NCI-H82 treated with DMSO at 0.1 percent for 48 hours (cell line): Measurements from ENCODE around the gene SMARCB1.

Experiments
- DNase-seq: peaks from one replicate; lab custom pipeline; 2025; ENCODE audit not compliant: unreplicated experiment; lab: John Stamatoyannopoulos, UW

The SMARCB1 gene

DNA sequence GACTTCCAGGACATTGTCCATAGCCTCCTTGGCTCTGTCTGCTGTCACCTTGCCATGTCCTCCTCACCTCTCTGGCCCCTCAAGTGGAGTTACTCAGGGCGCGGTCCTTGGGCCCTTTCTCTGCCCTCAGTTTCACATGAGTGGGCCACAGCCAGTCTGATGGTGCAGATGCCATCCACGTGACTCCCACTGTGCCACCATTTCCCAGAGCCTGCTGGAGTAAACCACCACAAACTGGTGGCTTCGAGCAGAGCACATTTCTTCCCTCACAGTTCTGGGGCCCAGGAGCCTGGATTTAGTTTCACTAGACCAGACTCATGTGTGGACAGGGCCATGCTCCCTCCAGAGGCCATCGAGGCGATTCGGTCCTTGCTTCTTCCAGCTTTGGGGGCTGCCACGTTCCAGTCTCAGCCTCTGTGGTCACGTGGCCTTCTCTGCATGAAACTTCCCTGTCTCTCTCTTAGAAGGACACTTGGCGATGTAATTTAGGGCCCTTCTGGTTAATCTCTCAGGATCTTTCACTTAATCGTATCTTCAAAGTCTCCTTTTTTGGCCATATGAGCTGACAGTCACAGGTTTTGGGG is 14.6 kb downstream of the SMARCB1 start:
- DNase-seq = no peak

DNA sequence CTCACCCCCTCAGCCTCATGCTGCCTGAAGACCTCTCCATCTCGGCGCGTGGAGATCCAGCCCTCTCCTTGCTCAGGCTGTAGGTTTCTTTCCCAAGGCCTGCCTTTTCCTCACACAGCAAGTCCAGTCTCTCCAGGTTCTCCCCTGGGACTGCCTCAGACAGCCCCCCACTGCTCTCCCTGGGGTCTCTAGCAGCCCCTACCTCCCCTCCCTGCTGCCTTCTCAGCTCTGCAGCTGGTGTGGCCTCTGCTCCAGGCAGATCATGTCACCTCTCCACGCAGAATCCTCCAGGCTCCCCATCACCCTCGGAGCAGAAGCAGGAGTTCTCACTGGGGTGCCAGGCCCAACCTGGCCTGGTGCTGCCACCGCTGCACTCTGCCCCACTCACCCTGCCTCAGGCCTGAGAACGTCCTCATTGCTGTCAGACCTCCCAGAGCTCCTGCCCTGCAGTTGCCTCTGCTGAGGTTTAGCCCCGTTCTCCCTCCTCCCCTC is 15.2 kb downstream of the SMARCB1 start:
- no peak for DNase-seq

DNA sequence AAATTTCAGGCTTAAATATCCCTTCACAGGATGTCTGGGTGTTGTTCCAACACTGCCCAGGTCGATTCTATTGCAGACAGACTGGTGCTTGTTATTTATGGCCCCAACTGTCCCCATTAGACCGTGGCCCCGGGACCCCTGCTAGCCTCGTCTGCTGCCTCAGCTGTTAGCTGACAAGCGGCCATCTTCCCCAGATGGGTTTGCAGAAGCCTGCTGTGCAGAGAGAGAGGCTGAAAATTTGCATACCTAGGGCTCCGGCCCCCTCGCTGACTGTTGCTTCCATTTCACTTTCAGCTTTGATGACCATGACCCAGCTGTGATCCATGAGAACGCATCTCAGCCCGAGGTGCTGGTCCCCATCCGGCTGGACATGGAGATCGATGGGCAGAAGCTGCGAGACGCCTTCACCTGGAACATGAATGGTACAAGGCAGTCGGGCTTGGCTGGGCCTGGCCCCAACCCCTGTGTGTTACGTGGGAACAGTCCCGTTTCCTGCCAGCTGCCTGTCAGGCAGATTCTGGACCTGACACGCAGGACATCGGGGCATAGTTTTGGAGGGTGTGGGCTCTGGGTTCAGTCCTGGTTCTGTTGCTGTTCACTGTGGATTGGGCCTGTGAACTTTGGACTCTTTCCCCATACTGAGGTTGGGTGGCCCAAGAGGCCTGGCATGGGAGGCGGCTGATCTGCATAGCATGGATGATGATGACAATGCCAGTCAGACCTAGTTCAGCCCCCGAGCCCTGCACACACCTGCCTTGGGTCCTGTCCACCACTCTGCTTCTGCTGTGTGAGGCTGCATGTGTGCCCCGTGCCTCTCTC is 16.4 kb downstream of the SMARCB1 start:
- no peak for DNase-seq

DNA sequence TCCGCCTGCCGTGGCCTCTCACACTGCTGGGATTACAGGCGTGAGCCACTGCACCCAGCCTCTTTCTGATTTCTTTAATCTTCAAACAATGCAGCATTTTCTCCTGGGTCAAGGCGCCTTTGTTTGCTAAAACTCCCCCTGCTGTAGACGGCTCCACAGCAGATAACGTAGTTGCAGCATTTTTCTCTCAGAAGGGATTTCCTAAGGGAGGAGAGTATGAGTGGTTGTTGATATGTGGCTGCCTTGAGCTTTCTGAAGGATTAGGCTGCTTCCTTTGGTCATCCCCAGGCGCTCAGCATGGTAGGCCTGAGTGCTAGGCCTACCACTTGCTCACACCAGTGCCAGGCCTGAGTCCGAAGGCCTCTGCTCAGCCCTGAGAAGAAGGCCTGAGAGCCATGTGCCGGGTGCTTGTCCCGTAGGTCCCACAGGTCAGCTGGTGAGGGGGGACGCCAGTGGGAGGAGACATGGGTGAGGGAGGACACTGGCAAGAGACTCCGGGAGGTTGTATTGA is 18.1 kb downstream of the SMARCB1 start:
- no peak for DNase-seq

DNA sequence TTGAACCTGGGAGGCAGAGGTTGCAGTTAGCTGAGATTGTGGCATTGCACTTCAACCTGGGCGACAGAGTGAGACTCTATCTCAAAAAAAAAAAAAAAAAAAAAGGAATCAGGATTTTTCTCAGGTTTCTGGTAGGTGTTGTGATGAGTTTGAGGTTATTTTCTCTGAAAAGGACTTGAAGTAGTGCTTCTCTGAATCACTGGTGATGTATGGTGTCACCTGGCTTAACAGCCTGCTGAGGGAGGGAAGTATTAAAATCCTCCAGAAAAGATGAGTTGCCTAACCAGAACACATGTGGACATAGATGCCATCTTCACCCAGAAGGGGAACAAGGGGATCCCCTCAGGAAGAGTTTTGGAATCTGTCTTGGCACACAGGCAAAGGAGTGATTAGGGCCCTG is 20.1 kb downstream of the SMARCB1 start:
- no peak for DNase-seq

DNA sequence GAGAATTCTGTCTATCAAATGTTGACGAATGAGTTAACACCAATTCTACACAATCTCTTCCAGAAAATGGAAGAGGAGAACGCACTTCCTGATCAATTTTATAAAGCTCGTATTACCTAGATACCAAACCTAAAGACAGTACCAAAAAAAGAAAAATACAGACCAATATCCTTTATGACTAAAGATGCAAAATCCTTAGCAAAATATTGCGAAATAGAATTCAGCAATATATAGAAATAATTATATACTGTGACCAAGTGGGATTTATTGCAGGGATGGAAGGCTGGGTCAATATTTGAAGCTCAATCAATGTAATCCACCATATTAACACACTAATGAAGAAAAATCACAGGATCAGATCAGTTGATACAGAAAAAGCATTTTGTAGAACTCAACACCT is 25.6 kb downstream of the SMARCB1 start:
- DNase-seq = no peak

DNA sequence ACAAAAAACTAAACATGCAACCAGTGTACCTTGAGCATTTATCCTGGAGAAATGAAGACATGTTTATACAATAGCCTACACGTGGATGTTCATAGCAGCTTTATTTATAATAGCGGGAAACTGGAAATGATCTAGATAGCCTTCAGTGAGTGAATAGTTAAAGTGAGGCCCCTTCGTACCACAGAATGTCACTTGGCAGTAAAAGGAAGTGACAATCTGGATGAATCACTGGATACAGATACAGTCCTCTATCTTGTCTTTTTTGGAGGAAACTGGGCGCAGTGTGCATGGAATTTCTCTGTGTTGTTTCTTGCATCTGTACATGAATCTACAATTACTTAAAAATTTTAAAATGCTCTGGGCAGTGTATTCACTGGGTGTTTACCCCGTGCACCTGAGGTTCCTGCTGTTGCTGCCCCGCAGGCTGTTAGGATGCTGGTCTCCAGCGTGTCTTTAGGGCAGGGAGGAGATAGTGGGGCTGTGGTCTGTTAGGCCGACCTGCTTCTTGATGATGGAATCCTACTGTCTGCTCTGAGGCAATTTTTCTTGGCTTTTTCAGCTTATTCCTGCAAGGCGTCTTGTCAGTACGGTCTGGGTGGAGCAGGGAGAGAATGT is 28.9 kb downstream of the SMARCB1 start:
- no peak for DNase-seq

DNA sequence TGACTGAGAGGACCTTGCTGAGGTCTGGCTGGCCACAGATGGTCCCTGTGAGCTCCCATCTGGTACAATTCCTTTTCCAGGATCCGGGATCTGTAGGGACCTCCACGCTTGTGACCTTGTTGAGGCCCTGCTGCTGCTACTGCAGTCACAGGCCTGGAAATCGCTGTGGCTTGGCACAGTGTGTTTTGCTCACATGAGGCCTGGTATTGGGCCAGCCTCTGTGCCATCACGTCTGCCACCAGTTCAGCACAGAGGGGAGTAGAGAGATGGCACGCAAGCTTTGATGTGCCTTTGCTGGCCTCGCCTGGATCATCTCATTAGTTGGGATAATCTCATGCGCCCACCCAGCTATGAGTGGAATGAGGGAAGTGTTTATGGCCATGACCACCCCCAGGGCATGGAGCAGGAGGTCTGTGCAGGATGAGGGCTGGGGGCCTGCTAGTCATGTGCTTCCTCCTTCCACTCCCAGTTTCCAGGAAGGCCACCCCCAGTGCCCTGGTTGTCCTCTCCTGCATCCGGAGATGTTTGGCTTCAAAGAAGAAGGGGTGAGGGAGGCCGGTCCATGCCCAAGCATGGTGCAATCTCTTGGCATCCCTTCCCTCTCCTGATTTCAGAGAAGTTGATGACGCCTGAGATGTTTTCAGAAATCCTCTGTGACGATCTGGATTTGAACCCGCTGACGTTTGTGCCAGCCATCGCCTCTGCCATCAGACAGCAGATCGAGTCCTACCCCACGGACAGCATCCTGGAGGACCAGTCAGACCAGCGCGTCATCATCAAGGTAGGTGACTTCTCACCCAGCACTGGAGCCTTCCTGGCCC is 29.6 kb downstream of the SMARCB1 start:
- DNase-seq = peak; percentile 15

DNA sequence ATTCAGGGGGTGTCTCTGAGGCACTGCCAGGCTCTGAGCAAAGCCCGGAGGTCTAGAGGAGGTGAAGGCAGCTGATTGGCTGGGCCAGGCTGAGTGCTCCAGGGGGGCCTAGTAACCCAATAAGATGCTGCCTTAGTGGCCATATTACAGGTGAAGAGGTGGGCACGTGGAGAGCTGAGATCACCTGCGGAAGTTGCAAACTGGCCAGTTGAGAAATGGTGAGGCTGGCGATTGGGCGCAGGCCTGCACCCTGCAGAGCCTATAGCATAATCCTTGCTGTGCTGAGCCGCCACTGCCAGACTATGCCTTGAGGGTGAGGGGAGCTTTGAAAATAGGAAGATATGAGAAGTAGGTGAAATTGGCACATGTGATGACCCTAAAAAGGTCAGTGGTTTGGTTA is 30.4 kb downstream of the SMARCB1 start:
- no peak for DNase-seq

DNA sequence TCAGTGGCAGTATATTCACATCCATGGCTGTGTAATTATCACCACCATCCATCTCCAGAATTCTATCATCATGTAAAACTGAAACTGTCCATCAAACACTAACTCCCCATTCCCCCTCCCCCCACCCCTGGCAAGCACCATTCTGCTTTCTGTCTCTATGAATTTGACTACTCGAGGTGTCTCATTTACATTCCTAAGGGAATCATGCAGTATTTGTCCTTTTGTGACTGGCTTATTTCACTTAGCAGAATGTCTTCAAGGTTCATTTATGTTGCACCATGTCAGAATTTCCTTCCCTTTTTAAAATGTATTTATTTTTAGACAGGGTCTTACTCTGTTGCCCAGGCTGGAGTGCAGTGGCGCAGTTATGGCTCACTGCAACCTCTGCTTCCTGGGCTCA is 31.8 kb downstream of the SMARCB1 start:
- DNase-seq = no peak

DNA sequence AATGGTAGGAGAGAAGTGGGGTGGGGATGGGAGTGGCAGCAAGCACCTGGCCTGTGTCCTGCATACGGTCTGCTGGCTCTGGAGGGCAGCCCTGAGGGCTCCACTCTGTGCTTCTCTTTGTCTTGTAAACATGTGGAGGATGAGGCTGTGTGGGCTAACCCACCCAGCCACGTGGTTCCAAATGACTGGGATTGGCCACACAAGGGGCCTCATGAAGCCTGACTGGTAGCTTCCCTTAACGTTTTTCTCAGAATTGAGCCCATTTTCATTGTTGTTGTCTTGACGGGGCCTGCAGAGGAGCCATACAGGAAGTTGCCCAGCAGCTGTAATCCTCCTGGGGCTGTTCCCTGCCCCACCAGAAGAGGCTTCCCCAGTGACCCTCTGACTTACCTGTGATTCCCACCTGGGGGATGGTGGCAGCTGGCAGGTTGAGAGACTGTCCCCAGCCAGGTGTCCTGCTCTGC is 34.0 kb downstream of the SMARCB1 start:
- DNase-seq = no peak

DNA sequence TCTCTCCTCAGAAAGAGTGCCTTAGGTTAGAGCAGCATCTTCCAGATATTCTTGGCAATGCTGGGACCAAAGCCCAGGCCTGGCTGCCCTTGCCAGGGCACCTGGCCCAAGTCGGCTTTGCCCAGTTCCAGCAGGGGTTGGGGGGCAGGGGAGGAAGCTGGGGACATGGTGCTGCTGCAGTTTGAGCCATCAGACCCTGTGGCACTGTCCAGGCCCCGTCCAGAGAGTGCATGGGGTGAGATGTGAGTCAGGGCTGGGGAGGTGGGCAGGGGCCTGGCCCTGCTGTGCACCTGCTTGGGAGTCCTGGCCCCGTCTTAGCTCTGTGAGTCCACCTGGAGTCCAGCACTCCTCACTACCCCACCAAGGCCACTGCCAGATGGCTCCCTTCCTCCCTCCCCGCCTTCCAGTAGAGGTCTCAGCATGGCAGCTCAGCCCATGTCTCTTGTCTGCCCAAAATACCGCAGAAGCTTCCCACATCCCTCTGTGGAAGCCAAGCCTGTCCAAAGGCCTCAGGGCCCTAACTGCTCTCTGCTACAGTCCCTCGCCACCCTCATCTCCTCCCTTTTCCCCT is 35.4 kb downstream of the SMARCB1 start:
- no peak for DNase-seq

DNA sequence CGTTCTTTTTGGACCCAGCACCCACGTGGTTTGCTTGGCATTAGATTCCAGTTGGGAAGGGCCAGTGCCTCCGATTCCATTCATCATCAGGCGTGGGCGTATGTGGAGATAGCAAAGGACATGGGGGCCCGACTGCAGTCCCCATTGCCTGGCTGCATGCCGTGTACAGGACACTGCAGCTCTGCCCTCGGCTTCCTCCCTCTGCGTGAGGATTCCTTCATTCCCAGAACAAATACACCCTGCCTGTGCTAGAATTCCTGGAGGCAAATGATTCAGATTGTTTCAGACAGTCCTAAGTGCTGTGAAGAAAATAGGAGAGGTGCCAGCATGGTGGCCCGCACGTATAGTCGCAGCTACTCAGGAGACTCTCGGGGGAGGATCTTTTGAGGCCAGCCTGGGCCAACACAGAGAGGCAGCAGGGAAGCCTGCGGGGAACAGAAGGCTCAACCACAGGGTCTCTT is 36.6 kb downstream of the SMARCB1 start:
- DNase-seq = no peak

DNA sequence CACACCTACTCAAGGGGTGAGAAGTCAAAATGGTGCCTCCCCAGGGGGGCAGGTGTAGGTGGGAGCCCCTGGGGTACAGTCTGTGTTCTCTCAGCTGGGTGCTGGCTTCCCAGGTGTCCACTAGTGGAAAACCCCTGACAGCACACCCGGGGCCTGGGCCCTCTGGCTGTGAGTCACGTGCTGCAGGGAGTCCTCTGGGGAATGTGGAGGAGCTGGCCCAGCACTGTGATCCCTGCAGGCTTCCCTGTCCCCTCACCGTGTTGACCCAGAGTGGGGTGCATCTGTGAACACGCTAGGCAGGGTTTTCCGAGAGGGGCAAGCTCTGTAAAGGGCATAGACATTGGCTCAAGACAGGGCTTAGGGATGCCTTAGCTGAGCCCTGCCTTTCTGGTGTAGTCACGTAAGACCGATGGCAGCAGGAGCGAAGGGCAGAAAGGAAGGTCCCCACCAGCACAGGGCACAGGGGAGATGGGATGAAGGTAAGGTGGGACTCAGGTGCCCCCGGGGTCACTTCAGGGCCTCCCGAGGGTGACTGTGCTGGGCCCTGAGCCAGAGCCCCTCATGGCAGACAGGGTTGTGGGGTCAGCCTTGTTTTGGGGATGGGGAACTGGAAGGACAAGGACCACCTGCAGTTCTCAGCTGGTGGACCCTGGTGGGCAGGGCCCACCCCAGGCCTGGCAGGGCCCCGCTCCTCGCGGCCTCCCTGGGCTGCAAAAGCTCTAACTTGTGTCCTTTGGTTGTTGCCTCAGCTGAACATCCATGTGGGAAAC is 37.9 kb downstream of the SMARCB1 start:
- no peak for DNase-seq

DNA sequence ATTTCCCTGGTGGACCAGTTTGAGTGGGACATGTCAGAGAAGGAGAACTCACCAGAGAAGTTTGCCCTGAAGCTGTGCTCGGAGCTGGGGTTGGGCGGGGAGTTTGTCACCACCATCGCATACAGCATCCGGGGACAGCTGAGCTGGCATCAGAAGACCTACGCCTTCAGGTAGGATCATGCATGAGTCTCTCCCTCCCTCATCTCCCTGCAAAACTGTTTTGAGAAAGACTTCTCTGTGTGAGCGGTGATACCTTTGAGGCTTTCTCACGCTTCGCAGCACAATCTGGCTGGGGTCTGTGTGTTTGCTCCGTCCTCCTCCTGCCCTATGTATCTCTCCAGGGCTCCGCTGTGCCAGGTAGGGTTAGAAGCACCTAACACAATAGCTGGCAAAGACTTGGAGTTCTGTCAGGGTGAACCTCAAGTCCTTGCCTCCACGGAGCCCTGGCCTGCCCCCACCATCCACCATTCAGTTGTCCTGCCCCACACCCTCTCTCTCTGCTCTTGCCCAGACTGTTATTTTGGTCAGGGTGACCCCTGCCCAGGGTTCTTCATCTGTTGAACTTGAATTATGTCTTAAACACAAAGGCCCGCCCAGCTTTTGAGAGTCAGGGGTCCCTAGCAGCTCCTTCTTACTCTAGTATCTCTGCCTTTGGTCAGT is 38.6 kb downstream of the SMARCB1 start:
- no peak for DNase-seq

DNA sequence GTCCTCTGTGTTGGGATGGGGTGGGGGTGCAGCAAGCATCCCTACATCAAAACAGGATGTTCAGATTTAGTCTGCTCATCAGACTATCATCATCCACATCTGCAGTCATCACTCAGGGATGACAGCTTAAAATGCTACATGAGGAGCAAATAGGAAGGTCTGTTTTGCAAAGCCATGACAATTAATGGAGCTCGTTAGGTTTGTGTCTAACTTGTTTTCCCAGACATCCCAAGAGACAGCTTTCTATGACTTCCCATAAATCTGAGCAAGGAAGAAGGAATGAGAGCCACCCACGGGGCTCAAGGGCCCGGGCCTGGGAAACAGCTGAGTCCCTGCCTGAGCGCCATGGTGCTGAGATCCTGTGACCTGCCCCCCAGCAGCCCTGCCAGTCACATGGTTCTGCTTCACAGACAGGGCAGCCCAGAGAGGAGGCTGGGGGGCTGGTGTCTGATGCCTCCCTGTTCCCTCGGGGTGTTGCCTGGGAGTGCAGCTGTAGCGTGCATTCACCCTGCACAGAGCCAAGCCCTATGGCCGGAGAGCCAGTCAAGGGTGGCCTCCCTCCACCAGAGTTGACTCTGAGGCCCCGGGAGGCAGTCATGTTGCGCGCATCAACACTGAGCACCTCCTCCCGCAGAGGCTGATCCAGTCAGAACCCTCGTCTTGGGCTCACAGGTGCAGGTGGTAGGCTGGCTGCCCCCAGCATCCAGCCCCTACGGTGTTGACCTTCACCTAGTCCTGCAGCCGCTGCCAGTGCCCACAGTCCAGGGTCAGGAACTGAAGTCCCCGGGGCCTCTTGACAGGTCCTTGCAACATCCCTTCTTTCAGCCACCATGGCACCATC is 40.0 kb downstream of the SMARCB1 start:
- DNase-seq = no peak

DNA sequence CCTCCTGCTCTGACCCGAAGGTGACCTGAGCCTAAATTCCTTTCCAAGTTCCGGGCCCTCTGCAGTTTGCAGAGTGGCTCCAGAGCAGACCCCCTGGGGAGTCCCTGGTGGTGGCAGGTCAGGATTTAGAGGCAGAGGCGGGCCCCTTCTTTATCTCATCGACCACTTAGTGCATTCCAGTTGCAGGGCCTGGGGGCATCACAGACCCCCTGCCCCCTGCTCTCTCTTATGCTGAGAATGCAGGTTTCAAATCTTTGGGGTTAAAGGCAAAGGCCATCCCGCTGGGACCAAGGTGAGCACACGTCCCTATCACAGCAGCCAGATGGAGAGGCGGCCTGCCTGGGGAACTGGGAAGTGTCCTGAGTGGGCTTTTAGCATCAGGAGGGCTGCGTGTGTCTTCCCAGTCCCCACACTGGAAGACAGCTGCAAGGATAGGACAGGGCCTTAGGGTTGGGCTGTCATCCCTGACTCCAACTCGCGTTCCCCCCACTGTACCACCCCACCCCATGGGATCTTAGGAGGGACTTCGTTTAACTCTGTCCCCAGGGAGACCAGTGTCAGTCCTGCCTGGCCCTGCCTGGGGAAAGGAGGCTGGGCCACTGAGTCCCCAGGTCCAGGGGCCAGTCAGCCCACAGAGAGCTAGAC is 40.7 kb downstream of the SMARCB1 start:
- DNase-seq = no peak
